Neutrophil (primary cell): ENCODE measurements around the gene APELA.
"Not testable (repeated sequence)": the region's sequence is repeated elsewhere in the genome, so short reads cannot be mapped to it uniquely, and the experiment has no call there.

Source experiments
- H3K27ac ChIP-seq: fragments of 200-600 bp; sonication (generic); 2 replicates; pipeline ENCODE4 v1.5.1; 2016; ENCODE audit warnings: mild to moderate bottlenecking, moderate library complexity
- H3K27me3 ChIP-seq: fragments of 200-600 bp; sonication (generic); 2 replicates; pipeline ENCODE4 v1.6.0; 2016; ENCODE audit warnings: mild to moderate bottlenecking
- H3K36me3 ChIP-seq: fragments of 200-600 bp; sonication (generic); 2 replicates; pipeline ENCODE4 v1.5.1; 2017
- H3K4me1 ChIP-seq, 2 experiments: fragments of 200-600 bp in 1 of 2; sonication (generic) in 1 of 2; 1 replicate in 1 of 2; 2 replicates in 1 of 2; pipeline versions ENCODE4 v1.5.1 to v1.6.1; 2013 to 2016; ENCODE audit warnings: low read depth in 1 of 2, low read length in 1 of 2, mild to moderate bottlenecking in 1 of 2, moderate library complexity in 1 of 2; ENCODE audit not compliant: control insufficient read depth in 1 of 2, insufficient read depth in 1 of 2
- H3K4me3 ChIP-seq, 2 experiments: fragments of 200-600 bp in 1 of 2; sonication (generic) in 1 of 2; 1 replicate in 1 of 2; 2 replicates in 1 of 2; pipeline ENCODE4 v1.5.1; 2013 to 2016; ENCODE audit warnings: low read depth in 1 of 2, low read length in 1 of 2, mild to moderate bottlenecking in 1 of 2, moderate library complexity in 1 of 2
- H3K9me3 ChIP-seq: fragments of 200-600 bp; sonication (generic); 2 replicates; pipeline ENCODE4 v1.5.1; 2016
- TF ChIP-seq, protein P1 (sequence below): fragments of 200-600 bp; sonication (generic); IDR thresholded peaks from 2 replicates; pipeline ENCODE4 v1.5.1; 2016; ENCODE audit warnings: antibody characterized with exemption

The APELA gene

DNA sequence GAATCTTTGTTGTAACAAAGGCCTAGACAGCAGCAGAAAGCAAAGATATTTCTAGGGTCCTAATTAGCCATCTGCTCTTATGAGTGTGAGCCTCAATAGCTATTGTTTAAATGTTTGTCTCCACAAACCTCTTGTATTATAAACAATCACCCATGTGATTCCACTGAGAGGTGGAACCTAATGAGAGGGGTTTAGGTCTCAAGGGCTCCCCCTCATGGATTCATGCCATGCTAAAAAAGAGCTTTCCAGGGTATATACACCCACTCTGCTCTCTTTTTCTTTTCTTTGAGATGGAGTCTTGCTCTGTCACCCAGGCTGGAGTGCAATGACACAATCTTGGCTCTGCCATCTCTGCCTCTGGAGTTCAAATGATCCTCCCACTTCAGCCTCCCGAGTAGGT, 58.4 kb downstream of the APELA start:
- Histone ChIP-seq H3K4me1 (no peaks in the 10 kb centered on the region), H3K27ac (no peak overlapping the region), H3K36me3 (no peaks in the 10 kb centered on the region), H3K9me3 (no peaks in the 10 kb centered on the region), H3K27me3 (no peaks in the 10 kb centered on the region), H3K4me3 (no peak overlapping the region)
- TF ChIP-seq, protein P1, sequence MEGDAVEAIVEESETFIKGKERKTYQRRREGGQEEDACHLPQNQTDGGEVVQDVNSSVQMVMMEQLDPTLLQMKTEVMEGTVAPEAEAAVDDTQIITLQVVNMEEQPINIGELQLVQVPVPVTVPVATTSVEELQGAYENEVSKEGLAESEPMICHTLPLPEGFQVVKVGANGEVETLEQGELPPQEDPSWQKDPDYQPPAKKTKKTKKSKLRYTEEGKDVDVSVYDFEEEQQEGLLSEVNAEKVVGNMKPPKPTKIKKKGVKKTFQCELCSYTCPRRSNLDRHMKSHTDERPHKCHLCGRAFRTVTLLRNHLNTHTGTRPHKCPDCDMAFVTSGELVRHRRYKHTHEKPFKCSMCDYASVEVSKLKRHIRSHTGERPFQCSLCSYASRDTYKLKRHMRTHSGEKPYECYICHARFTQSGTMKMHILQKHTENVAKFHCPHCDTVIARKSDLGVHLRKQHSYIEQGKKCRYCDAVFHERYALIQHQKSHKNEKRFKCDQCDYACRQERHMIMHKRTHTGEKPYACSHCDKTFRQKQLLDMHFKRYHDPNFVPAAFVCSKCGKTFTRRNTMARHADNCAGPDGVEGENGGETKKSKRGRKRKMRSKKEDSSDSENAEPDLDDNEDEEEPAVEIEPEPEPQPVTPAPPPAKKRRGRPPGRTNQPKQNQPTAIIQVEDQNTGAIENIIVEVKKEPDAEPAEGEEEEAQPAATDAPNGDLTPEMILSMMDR: no peak

GRCh38 chr4:164935865-164936606, 59.1 kb downstream of the APELA start:
- H3K9me3 ChIP-seq, H3K4me3 ChIP-seq, H3K36me3 ChIP-seq, H3K4me1 ChIP-seq, H3K27me3 ChIP-seq, H3K27ac ChIP-seq: not testable (repeated sequence)

DNA sequence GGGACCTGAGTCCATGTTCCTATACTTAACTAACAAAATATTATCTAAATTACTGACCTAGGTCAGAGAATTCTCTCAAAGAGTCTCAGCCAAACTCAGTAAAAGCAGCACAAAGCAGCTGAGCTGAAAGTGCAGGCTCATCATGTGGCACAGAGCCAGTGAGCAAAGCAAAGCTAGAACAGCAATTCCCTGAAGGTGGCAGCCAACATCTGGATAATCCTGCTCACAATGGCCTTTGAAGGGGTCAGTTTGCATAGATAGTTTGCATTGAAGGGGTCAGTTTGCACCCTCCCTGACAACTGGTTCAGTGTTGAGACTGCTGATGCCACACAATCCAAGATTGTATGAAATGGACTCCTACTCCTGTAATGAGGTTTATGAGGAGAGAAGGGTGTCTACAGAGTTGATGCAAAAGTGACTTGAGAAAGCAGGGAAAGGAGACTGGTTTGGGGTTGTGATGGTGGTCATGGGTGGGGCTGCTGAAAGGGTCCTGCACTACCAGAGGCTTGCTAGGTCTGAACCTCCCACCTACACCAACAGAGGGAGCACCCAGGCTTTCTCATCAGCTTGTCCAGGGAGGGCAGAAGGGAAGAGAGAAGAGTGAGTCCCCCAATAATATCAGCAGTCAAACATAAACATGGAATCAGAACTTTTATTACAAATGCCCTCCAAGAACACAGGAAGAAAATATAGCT, 60.7 kb downstream of the APELA start:
- Histone ChIP-seq H3K27me3 (no peaks in the 10 kb centered on the region), H3K27ac (no peak overlapping the region), H3K4me1 (no peaks in the 10 kb centered on the region), H3K36me3 (no peaks in the 10 kb centered on the region), H3K4me3 (no peak overlapping the region), H3K9me3 (no peaks in the 10 kb centered on the region)
- TF ChIP-seq, protein P1: no peak

- H3K36me3 ChIP-seq: no peaks in the 10 kb centered on the region
- TF ChIP-seq, protein P1: no peak
- no peak overlapping the region for H3K27ac ChIP-seq
- H3K9me3 ChIP-seq: no peaks in the 10 kb centered on the region
- H3K27me3 ChIP-seq: peaks cover 3% of the 10 kb centered on the region
- no peaks in the 10 kb centered on the region for H3K4me1 ChIP-seq
- H3K4me3 ChIP-seq: no peak overlapping the region
These were observed 66.2 kb downstream of the APELA start for GRCh38 chr4:164943192-164943591.

DNA sequence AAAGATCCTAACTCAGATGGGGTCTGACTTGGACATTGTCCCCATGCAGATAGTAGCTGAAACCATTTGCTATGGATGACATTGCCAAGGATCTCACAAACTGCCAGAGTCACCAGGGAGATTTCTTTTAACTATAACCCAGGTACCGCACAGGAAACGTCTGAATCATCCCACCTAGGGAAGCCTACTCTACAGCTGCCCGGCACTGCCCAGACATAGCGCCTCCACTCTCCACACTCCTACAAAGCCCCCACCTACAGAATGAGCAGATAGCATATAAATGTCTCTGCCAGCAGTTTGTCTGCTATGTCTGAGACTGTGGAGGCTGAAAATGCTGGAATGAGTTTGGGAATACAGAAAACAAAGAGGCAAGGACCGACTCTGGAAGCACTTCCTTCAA, 68.2 kb downstream of the APELA start:
- Histone ChIP-seq H3K4me3 (no peak overlapping the region), H3K4me1 (no peaks in the 10 kb centered on the region), H3K9me3 (no peaks in the 10 kb centered on the region), H3K36me3 (no peaks in the 10 kb centered on the region), H3K27me3 (peaks cover 4% of the 10 kb centered on the region), H3K27ac (no peak overlapping the region)
- TF ChIP-seq, protein P1: no peak

DNA sequence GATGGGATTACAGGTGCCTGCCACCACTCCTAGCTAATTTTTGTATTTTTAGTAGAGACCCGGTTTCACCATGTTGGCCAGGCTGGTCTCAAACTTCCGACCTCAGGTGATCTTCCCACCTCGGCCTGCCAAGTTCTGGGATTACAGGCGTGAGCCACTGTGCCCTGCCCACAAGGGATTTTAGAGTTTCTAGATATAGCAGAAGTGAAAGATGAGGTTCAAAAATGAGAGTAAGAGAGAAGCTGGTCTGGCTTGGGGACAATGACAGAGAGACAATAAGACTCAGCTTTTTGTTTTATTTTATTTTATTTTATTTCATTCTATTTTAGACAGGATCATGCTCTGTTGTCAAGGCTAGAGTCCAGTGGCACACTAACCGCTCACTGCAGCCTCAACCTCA, 69.8 kb downstream of the APELA start:
- Histone ChIP-seq H3K4me3 (no peak overlapping the region), H3K27me3 (peaks cover 4% of the 10 kb centered on the region), H3K36me3 (no peaks in the 10 kb centered on the region), H3K27ac (no peak overlapping the region), H3K9me3 (no peaks in the 10 kb centered on the region), H3K4me1 (no peaks in the 10 kb centered on the region)
- TF ChIP-seq, protein P1: no peak
